ENCODE measurements around the gene AGFG1. TPM values are rescaled to one million over a fixed set of nuclear protein-coding genes. Genes with fewer than 3 reads are reported as not detected.

Gene AGFG1
- total RNA-seq, 1 donor from 2014 or later = 27.1 TPM

DNA sequence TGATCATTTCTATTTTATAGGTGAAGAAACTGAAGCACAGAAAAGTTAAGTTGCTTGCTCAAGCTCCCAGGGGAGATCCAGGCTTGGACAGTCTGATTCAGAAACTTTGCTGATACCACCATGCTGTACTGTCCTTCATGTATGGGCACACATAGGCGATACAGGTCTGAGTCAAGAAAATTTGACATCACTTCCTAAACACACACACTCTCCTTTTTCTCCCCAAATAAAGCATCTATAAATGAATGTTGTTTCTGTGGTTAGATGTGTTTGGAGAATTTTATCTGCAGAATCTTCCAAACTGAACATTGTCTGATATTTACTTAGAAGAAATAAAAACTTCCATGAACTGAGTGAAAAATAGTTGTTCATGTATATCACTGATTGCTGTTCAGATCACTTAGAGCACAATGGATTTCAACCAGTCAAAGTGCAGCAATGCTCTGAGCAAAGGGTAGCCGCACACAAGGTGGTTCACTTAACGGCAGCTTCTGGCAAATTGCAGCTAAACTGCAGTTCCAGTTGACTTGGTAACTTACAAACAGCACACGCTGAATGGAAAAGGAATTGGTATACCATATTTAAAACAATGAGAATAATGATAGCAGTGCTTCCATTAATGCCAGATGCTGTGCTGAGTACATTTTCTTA, 10.0 kb upstream of the AGFG1 start:
- no peak for DNase-seq

DNA sequence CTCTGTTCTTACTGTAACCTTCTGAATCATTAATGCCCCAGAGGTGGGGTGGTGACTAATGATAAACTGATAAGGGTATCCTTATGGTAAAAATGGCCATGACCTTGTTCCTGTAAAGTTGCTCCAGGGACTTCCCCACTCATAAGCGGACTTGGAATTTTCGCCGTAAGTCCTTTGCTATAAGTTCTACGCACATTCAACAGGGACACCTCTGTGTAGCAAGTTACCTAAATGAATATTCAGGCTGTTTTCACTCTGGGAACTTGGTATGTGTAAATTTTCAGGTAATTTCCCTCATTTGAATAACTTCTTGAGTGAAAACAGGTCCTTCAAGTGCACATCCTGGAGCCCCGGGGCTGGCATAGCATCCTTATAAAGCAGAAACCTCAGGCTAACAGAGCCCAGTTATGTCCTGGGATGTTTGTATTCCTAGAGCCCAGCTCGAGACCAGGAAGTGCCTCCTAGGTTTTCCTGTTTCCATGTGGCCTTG, 9.4 kb upstream of the AGFG1 start:
- no peak for DNase-seq

DNA sequence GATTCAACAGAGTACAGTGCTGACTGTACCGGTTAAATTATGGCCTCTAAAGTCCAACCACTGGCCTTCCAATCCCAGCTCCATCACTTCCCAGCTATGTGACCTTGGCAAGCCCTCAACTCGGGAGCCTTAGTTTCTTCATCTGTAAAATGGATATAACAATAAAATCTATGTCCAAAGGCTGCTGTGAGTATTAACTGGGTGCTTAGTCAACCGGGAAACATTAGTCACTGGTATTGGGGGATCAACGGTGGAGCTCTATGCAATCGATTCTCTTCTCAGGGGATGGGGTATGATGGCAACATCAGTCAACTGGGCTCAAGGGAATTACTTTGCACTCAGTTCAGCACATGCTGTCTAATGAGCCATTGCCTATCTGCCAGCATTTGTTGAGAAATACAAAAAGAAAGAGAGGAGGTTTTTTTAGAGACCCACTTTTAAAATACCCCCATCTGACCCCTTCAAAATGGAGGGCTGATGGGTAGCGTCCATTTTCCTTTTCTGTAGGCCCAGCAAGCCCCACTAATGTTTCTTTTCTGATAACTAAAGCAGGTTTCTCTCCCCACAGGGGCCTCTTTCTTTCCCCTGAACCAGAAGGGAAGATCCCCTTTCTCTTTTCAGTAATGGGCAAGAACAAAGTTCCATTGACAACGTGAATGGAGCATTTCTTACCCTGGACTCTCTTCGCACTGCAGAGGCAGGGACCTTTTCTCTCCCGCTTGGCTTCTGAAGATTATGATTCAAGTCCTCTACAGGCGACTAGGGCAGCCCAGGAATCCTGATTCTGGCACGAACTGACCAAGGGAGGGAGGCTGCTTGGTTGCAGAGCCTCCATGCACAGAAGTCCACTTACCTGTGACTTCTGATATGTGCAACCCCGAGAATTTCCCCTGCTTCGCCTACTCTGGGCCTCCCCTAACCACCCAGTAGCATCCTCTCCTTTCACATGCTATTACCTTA, 8.7 kb upstream of the AGFG1 start:
- no peak for DNase-seq

DNA sequence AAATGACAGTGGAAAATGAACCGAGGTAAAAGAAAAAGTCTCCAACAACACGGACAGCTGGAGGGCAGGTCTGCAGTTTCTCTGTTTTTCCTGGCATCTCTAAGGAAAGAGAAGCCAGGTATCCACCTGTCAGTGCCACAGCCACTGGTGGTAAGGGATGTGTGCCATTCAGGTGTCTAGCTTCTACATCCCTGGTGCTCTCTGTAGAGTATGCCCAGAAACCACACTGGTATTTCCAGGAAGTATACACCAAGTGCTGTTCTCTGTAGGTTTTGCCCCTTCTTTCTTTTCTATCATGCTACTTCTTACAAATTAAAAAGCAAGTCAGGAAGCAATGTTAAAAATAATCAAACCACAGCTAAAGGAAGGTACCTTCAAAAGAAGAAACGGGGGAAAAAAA, 7.6 kb upstream of the AGFG1 start:
- no peak for DNase-seq

DNA sequence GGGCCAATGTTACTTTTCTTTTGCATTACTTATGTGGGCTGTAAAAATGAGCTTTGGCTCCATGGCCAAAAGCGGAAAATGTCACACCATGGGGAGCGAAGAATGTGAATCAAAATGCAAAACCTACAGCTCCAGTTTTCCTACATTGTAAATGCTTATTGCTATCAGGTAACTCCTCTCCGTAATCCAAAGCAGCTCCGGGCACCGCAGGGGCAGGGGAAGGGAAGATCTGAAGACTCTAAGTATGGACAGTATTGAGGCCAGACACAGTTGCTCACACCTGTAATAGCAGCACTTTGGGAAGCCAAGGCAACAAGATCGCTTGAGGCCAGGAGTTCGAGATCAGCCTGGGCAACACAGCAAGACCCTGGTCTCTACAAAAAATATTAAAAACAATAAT, 7.1 kb upstream of the AGFG1 start:
- DNase-seq = no peak

DNA sequence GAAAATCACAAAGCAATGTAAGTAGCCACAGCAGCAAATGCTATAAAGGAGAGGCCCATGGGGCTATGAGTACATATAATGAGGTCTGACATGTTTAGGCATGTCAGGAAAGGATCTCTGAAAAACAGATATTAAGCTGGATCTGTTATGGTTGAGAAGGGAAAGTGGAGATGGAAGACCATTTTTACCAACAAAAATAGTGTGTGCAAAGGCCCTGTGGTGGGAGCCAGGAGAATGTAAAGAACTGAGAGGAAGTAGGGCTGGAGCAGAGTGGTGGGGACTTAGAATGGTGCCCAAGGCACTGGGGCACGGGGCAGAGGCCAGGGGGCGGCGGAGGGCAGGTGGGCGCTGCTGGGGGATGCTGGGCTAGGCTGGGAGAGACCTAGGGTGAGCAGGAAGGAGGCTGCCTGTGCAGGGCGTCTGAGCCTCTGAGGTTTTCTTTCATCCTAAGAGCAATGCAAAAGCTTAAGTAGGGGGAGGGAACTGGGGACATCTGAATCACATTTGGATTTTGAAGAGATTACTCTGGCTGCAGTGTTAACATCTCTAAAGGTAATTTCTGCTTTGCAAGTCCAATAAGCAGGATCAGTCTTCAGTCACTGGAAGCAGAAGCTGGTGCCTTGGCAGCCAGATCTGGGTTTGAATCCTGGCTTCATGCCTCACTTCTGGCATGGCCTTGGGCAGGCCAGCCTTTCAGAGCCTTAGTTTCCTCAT, 4.9 kb upstream of the AGFG1 start:
- DNase-seq = no peak

DNA sequence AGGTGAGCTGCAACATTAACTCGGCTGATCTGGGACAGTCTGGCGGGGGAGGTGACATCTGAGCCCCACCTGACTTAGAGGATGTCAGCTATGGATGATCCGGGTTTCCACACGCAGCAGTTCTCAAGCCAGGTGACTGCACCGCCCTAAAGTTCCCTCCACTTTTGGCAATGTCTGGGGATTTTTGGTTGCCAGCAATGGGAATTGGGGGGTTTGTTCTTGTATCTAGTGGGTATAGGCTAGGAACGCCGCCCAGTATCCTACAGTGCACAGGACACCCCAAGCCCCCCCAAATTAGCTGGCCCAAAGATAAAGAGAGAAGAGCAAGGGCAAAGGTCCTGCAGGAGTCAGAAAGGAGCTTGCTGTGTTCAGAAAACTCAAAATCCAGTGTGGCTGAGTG, 544 bp upstream of the AGFG1 start:
- DNase-seq = no peak

DNA sequence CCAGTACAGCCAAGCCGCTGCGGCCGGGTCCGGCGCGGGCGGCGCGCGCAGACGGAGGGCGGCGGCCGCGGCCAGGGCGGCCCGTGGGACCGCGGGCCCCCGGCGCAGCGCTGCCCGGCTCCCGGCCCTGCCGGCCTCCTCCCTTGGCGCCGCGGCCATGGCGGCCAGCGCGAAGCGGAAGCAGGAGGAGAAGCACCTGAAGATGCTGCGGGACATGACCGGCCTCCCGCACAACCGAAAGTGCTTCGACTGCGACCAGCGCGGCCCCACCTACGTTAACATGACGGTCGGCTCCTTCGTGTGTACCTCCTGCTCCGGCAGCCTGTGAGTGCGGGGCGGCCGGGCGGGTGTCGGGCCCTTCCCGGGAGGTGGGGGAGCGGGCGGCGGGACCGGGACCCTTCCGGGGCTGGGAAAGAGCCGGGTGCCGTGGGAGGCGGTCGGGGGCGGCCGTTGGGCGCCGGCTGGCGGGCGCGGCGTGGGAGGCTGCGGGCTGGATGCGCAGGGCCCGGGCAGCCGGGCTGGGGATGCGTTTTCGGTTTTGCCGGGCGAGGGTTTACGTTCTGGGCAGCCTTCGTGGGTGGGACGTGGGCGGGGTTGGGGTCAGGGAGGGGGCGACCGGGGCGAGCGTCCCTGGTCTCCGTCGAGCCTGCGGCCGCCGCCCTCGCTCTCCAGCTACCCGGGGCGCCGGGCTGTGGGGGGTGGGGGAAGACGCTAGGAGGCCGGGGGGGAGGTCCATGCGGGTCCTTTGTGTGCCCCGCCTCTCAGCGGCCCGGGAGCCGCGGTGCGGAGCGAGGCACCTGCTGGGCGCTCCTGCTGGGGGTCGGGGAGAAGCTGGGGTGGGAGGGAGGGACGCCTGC, 537 bp downstream of the AGFG1 start:
- DNase-seq = no peak

DNA sequence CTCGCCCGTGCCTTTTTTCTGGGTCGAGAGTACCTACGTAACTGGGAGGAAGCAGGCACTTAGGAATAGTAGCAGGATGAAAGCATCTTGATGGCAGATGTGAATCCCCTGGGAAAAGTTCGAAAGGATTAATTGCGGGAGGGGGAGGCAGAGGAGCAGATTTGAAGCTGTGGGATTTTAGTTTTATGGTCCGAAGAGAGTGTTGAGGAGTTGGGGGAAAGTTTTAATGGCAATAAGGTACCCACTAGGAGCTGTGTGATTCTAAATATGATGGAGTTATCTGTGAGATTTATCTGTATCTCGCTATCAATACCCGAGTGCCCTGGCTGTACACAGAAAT, 1.1 kb downstream of the AGFG1 start:
- DNase-seq = no peak

DNA sequence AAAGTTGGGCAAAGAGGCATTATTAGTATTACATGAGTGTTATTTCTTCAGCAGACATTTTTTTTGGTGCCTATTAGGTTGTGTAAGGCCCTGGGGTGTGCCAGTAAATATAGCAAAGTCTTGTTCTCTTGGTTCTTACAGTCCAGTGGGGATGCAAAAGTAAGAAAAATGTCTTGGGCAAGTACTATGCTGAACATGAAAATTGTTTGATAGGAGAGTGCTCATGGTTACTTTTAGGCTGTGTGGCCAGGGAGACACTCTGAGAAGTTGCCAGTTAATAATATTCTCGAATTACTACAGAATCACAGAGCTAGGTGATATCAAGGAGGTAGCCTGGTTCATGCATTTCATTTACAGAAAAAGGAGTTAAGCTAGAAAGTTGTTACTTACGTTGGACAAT, 1.9 kb downstream of the AGFG1 start:
- DNase-seq = no peak

DNA sequence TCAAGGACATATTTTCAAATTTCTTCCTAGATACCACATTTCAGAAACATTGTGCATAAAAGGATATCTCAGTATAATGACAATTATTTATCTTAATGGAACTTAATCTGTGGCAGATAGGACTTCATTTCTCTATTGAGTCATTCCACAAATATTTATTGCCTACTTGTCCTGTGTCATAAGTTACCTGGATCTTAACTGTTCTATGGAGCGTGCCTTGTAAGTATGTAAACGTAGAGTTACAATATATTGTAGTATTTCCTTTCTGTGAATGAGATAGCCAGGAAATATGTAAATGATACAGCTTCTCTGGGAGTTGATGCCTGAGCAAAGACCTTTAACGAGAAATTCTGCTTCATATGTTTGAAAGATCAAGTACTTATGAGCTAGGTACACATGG, 2.5 kb downstream of the AGFG1 start:
- DNase-seq = no peak

DNA sequence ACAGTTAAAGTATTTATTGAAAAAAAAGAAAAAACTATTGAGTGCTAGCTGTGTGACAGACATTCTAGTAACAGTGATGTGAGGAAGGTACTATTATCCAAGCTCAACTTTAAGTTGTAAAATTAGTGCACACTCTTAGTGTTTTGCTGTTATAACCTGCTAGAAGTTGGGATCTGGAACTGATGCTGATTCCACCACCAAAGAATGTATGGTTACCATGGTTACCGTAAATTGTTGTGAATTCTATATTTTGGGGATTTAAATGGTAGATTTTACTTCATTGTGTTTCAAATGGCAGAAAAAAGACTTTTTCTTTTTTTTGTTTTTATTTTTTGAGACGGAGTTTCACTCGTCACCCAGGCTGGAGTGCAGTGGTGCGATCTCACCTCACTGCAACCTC, 5.3 kb downstream of the AGFG1 start:
- DNase-seq = peak; percentile 11

DNA sequence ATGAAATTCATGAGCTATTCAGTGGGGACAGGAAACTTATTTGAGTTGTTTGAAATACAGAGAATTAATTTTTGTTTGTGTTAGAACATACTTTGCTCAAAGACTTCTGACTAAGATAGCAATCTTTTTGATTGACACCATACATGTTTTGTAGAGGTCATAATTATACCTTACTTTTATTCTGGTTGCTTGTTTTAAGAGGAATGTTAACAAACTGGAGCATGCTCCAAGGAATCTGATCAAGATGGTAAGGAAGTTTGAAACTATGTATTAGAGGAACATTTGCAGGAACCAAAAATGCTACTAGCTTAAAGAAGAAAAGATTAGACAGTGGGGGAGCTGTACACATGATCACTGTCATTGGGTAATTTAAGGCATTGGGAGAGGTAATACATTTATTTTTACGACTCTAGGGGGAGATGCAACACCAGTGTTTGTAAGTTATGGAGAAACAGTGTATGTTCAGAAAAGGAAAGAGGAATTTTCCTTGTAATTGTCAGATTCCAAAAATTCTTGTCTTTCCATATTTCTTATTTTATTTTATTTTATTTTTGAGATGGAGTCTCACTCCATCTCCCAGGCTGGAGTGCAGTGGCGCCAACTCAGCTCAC, 8.0 kb downstream of the AGFG1 start:
- DNase-seq = no peak

DNA sequence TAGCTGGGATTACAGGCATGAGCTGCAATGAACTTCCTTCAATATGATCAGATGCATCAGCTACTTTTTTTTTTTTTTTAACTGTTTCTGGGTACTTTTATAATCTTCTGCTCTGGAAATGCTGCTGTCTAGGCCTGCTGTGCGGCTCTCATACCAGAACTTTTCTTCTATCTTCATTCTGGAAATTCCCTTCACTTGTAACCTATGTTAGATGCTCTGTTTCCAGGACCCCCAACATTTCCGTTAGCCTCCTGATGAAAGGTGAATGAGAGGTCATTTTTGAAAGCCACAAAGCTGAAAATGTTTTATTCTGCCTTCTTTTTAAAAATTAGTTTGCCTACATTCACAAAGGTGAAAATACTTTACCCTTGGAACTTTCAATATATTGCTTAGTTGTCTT, 8.6 kb downstream of the AGFG1 start:
- no peak for DNase-seq

DNA sequence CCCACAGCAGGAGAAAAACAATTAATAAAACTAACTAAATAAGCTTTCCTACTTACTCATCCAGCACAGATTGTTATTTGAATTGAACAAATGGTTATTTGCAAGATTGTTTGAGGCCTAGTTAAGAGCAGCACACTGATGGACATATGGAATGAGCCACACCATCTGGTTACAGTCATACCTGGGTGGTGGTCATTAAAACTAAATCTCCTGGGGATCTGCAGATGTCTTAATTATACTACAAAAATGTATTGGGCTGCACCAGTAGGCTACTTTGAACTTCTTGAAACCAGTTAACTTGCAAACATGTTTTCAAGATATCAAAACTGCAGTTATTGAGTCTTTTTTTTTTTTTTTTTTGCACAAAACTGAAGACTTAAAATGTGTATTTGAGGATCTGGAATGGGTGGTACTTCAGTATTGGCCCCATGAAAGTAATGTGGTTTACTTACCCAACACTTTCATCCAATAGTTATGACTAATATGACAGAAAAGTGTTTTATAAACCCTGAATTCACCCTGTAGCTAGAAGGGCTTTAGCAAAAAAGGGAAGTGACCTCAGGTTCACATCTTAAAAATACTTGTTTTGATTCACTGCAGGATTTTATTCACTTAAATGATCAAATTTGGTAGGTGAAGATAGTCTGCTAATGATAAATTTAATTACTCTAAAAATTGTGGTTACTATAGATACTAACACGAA, 10.8 kb downstream of the AGFG1 start:
- DNase-seq = no peak

DNA sequence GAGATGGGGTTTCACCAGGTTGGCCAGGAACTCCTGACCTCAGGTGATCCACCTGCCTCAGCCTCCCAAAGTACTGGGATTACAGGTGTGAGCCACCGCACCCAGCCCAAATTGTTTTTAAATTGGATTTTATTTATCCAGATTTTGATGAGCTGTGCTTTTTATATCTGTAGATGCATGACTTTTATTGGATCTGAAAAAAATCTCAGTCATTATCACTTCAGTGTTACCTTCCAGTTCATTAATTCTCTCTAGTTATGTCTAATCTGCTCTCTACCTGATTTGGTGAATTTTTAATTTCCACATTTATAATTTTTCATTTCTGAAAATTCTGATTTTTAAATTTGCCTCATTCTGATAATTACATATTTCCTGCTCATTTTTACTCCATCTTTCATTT, 13.5 kb downstream of the AGFG1 start:
- DNase-seq = no peak

DNA sequence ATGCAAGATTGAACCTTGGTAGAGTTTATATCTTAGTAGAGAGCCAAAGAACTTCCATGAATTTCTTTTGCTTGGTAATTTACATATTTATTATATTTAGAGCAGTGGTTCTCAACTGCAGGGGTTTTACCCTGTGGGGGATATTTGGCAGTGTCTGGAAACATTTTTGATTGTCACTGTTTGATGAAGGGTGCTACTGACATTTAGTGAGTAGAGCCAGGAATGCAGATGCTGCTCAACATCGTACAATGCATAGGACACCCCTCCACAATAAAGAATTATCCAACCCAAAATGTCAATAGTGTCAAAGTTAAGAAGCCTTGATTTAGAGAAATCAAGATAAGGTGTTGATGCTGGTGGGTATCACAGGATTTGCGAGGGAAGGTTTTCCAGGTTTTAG, 14.7 kb downstream of the AGFG1 start:
- no peak for DNase-seq

DNA sequence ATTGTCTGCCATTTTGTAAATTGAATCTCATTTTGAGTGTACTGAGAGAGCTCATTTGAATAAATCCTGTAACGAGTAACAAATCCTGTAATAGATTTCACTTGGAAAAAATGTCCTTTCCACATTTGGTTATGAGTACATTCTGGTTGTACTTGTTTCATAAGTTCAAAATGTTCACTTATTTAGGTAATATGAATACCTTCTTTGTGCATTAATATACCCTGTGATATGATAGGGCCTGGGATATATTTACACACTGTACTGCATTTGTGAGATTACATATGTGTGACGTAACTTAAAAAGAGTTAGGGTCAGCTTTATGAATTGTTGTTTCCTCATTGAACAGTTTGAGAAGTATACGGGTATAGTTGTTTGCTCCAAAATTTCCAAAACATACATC, 16.1 kb downstream of the AGFG1 start:
- no peak for DNase-seq

DNA sequence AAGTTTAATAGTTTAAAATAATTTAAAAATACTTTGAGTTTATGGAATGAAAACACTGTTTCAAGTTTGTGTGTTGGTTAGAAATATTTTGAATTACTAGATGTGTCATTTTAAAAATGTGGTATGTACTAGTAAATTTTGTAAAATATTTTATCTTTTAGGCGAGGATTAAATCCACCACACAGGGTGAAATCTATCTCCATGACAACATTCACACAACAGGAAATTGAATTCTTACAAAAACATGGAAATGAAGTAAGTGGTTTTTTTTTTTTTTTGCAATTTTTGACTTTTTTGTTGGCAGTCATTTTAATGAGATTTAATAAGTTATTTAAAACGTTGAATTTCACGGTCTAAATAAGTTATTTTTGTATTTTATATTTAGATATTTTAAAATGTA, 19.4 kb downstream of the AGFG1 start:
- no peak for DNase-seq

DNA sequence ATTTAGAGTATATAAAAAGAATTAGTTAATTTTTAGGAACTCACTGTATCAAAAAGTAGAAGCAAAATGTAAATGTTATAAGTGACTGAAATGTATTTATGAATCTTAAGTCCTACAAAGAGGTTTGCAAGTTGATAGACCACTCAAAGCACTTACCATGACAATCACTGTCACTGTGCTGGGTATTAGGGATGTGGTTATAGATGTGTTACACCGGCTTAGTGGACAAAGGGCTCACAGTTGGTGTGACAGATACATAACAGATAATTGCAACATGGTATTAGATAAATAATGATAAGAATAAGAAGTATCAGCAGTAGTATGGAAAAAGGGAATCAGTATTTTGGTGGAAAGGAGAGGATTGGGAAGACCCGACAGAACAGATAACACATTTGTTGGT, 21.6 kb downstream of the AGFG1 start:
- DNase-seq = no peak

DNA sequence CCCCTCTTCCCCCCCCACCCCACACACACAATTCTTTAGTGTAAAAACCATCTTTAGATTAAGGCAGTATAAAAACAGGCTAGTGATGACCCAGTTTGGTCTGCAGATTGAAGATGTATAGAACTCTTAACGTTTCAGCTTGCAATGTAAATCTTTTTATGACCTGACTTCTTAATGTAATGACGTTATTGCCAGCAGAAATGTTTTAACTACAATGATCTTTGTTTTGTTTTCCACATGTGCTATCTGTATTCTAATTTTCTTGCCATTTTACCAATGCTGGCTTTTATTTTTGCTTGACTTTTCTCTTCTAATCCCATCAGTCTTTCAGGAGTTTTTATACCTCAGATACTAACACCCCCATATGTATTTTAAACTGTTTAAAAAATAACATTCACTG, 25.2 kb downstream of the AGFG1 start:
- no peak for DNase-seq
